H9 (cell line): ENCODE data around the gene KSR1. TPM values are rescaled to one million over a fixed set of nuclear protein-coding genes. Genes with fewer than 3 reads are reported as not detected.

ENCODE experiments used
- DNase-seq: peaks from one replicate; pipeline ENCODE4 v3.0.0-alpha.2; 2017
- H2AFZ ChIP-seq: one replicate; pipeline ENCODE4 v1.6.1; 2013; ENCODE audit warnings: mild to moderate bottlenecking, low read length, control low read depth, moderate library complexity
- H2AK5ac ChIP-seq: 2 replicates; pipeline ENCODE4 v1.6.1; 2013; ENCODE audit warnings: low read length, control low read depth, mixed read lengths; ENCODE audit not compliant: insufficient read length
- H2BK120ac ChIP-seq: one replicate; pipeline ENCODE4 v1.6.1; 2013; ENCODE audit warnings: low read depth, mild to moderate bottlenecking, low read length, control low read depth, inconsistent platforms; ENCODE audit not compliant: poor library complexity, severe bottlenecking
- H2BK12ac ChIP-seq: 2 replicates; pipeline ENCODE4 v1.6.1; 2013; ENCODE audit warnings: low read length, control low read depth, mixed read lengths, low read depth; ENCODE audit not compliant: insufficient read length
- H2BK15ac ChIP-seq: 2 replicates; pipeline ENCODE4 v1.6.1; 2013; ENCODE audit warnings: low read depth, low read length, control low read depth
- H2BK20ac ChIP-seq: one replicate; pipeline ENCODE4 v1.6.1; 2013; ENCODE audit warnings: low read depth, mild to moderate bottlenecking, low read length, control low read depth, inconsistent platforms; ENCODE audit not compliant: poor library complexity, severe bottlenecking
- H2BK5ac ChIP-seq: 2 replicates; pipeline ENCODE4 v1.6.1; 2013; ENCODE audit warnings: low read length, control low read depth, mixed read lengths; ENCODE audit not compliant: insufficient read length
- H3K14ac ChIP-seq: 2 replicates; pipeline ENCODE4 v1.6.1; 2013; ENCODE audit warnings: low read length, control low read depth; ENCODE audit not compliant: insufficient read depth
- H3K18ac ChIP-seq: 2 replicates; pipeline ENCODE4 v1.6.1; 2013; ENCODE audit warnings: low read depth, mild to moderate bottlenecking, mixed read lengths, low read length, control low read depth; ENCODE audit not compliant: insufficient read length
- H3K23ac ChIP-seq: 2 replicates; pipeline ENCODE4 v1.6.1; 2013; ENCODE audit warnings: low read length, control low read depth, mixed read lengths, low read depth; ENCODE audit not compliant: insufficient read length
- H3K23me2 ChIP-seq: 2 replicates; pipeline ENCODE4 v1.6.1; 2013; ENCODE audit warnings: low read depth, mild to moderate bottlenecking, mixed read lengths, low read length, control low read depth; ENCODE audit not compliant: insufficient read length, poor library complexity, severe bottlenecking
- H3K27ac ChIP-seq: 2 replicates; pipeline ENCODE4 v1.5.1; 2013; ENCODE audit warnings: low read length, control low read depth, mixed read lengths, low read depth; ENCODE audit not compliant: insufficient read length
- H3K27me3 ChIP-seq: 2 replicates; pipeline ENCODE4 v1.6.1; 2013; ENCODE audit warnings: low read length, control low read depth, inconsistent platforms; ENCODE audit not compliant: insufficient read depth
- H3K4ac ChIP-seq: 2 replicates; pipeline ENCODE4 v1.6.1; 2013; ENCODE audit warnings: low read depth, mild to moderate bottlenecking, control low read depth, inconsistent platforms, low read length, moderate library complexity
- H3K4me1 ChIP-seq: 2 replicates; pipeline ENCODE4 v1.6.1; 2013; ENCODE audit warnings: low read length, control low read depth, inconsistent platforms; ENCODE audit not compliant: insufficient read depth
- H3K4me2 ChIP-seq: 2 replicates; pipeline ENCODE4 v1.6.1; 2013; ENCODE audit warnings: low read length, control low read depth, mixed read lengths; ENCODE audit not compliant: insufficient read length, insufficient read depth
- H3K56ac ChIP-seq: 2 replicates; pipeline ENCODE4 v1.6.1; 2013; ENCODE audit warnings: low read depth, mild to moderate bottlenecking, mixed read lengths, low read length, control low read depth; ENCODE audit not compliant: insufficient read length
- H3K79me1 ChIP-seq: 2 replicates; pipeline ENCODE4 v1.6.1; 2013; ENCODE audit warnings: low read depth, mild to moderate bottlenecking, moderate library complexity, low read length, control low read depth, inconsistent platforms; ENCODE audit not compliant: insufficient read depth, poor library complexity, severe bottlenecking
- H3K79me2 ChIP-seq: 2 replicates; pipeline ENCODE4 v1.6.1; 2013; ENCODE audit warnings: low read length, control low read depth, inconsistent platforms; ENCODE audit not compliant: insufficient read depth
- H3K9ac ChIP-seq: 2 replicates; pipeline ENCODE4 v1.6.1; 2013; ENCODE audit warnings: low read length, control low read depth, mixed read lengths; ENCODE audit not compliant: insufficient read length; ENCODE audit errors: extremely low read depth
- H3K9me3 ChIP-seq: one replicate; pipeline ENCODE4 v1.6.1; 2013; ENCODE audit warnings: low read depth, low read length, inconsistent platforms; ENCODE audit not compliant: control insufficient read depth
- H3T11ph ChIP-seq: one replicate; pipeline ENCODE4 v1.6.1; 2013; ENCODE audit warnings: mild to moderate bottlenecking, low read length, control low read depth, inconsistent platforms
- H4K20me1 ChIP-seq: one replicate; pipeline ENCODE4 v1.6.1; 2013; ENCODE audit not compliant: control insufficient read depth, insufficient read length, insufficient read depth
- H4K5ac ChIP-seq: 2 replicates; pipeline ENCODE4 v1.6.1; 2013; ENCODE audit warnings: low read depth, mild to moderate bottlenecking, mixed read lengths, low read length, control low read depth; ENCODE audit not compliant: insufficient read length
- H4K8ac ChIP-seq: replicated peaks from 2 replicates; pipeline ENCODE4 v1.6.1; 2013; ENCODE audit warnings: low read length, control low read depth, mixed read lengths, low read depth; ENCODE audit not compliant: insufficient read length
- H4K91ac ChIP-seq: 2 replicates; pipeline ENCODE4 v1.6.1; 2013; ENCODE audit warnings: low read depth, mild to moderate bottlenecking, moderate library complexity, mixed read lengths, low read length, control low read depth; ENCODE audit not compliant: insufficient read length
- H3K27ac Mint-ChIP-seq, 3 experiments: 2 replicates in 2 of 3; 3 replicates in 1 of 3; pipeline ENCODE4 v1.8.0; 2020 to 2021; ENCODE audit warnings: mixed read lengths in 3 of 3, mild to moderate bottlenecking in 1 of 3, moderate library complexity in 1 of 3
- H3K27me3 Mint-ChIP-seq: 2 replicates; pipeline ENCODE4 v1.8.0; 2021; ENCODE audit warnings: low read depth, mild to moderate bottlenecking, moderate library complexity, mixed read lengths
- H3K36me3 Mint-ChIP-seq, 3 experiments: 2 replicates in 2 of 3; 3 replicates in 1 of 3; pipeline ENCODE4 v1.8.0; 2020 to 2021; ENCODE audit warnings: low read depth in 3 of 3, mixed read lengths in 3 of 3; ENCODE audit not compliant: insufficient read depth in 1 of 3
- H3K4me1 Mint-ChIP-seq, 2 experiments: 2 replicates each; pipeline ENCODE4 v1.8.0; 2020; ENCODE audit warnings: mixed read lengths in 2 of 2
- H3K4me3 Mint-ChIP-seq, 2 experiments: 2 replicates in 1 of 2; 3 replicates in 1 of 2; pipeline ENCODE4 v1.8.0; 2020 to 2021; ENCODE audit warnings: mild to moderate bottlenecking in 2 of 2, mixed read lengths in 2 of 2, moderate library complexity in 1 of 2
- H3K9me3 Mint-ChIP-seq, 2 experiments: 2 replicates in 1 of 2; 3 replicates in 1 of 2; pipeline ENCODE4 v1.8.0; 2020; ENCODE audit warnings: mild to moderate bottlenecking in 2 of 2, mixed read lengths in 2 of 2, moderate library complexity in 1 of 2
- WGBS: extraction: QIAGEN DNeasy Blood & Tissue Kit; methylation state at CpG from one replicate; pipeline ENCODE4 v1.1.7; 2013; ENCODE audit warnings: missing lambda C conversion rate, low lambda C conversion rate, mixed read lengths; ENCODE audit not compliant: insufficient read length; ENCODE audit errors: extremely low coverage; 5-methylcytosine and 5-hydroxymethylcytosine counted together
- total RNA-seq: library from RNA; stranded (reverse); gene quantifications from 2 replicates; pipeline ENCODE4 v1.2.1, GENCODE V29; 2021
- TF ChIP-seq, protein P1 (sequence below): fragments of 200-600 bp; sonication (generic); conservative IDR thresholded peaks from 3 replicates; pipeline ENCODE4 v1.8.0; 2021; ENCODE audit warnings: antibody characterized with exemption, mild to moderate bottlenecking

Gene KSR1
- total RNA-seq, 1 experiment from 2014 or later: 44.9 TPM

DNA sequence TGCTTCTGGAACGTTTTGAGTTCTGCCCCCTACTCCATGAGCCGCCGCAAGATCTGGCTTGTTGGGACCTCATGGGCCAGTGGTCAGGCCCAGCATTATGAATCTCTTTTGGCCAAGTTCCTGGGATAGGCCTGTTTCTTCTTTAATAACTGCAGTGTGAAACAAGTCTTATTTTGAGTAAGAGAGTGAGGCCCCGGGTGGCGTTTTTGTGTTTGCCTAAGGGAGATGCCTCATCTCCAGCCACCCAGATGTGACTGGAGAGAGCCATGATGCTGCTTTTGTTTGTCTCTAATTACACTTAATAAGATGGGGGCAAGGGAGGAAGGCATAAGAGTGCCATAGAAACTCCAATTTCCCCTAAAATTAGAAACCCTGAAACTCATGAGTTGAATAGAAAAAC, 39.8 kb downstream of the KSR1 start:
- no peaks in the 10 kb centered on the region for H4K20me1 ChIP-seq
- peaks cover 27% of the 10 kb centered on the region; the same call in 1 of the 2 replicates for H3K4me1 ChIP-seq
- H2BK12ac ChIP-seq: no peak overlapping the region
- no peak overlapping the region for H4K8ac ChIP-seq
- peaks cover 5% of the 10 kb centered on the region for H3K79me1 ChIP-seq
- no peak overlapping the region for H3K9ac ChIP-seq
- no CpG with 5 or more reads among the region's 5 CpGs for WGBS
- no peak overlapping the region for H3K27ac ChIP-seq
- H3K27me3 ChIP-seq: no peaks in the 10 kb centered on the region
- H3T11ph ChIP-seq: no peak overlapping the region
- no peak overlapping the region for H3K23ac ChIP-seq
- Mint-ChIP-seq H3K27me3 (no peaks in the 10 kb centered on the region), H3K9me3 (peaks cover 12 to 17% of the 10 kb centered on the region in 2 experiments), H3K4me1 (peaks cover 73% of the 10 kb centered on the region in 2 experiments), H3K27ac (peak overlapping the region in 2 of 3 experiments; percentile 73 to 74; a peak in 3 of 7 replicates), H3K4me3 (no peak overlapping the region), H3K36me3 (peaks cover 16 to 25% (median 19%) of the 10 kb centered on the region in 3 experiments)
- H4K91ac ChIP-seq: no peak overlapping the region
- H3K4ac ChIP-seq: no peak overlapping the region
- no peak overlapping the region for H2AFZ ChIP-seq
- H2BK20ac ChIP-seq: no peak overlapping the region
- H3K56ac ChIP-seq: no peak overlapping the region
- no peak overlapping the region for H2BK15ac ChIP-seq
- no peak overlapping the region for H3K18ac ChIP-seq
- no peak overlapping the region for H3K4me2 ChIP-seq
- no peak overlapping the region for H2BK5ac ChIP-seq
- no peak overlapping the region for H2AK5ac ChIP-seq
- peaks cover 4% of the 10 kb centered on the region for H3K23me2 ChIP-seq
- peaks cover 4% of the 10 kb centered on the region for H3K9me3 ChIP-seq
- peaks cover 1% of the 10 kb centered on the region; the same call in 1 of the 2 replicates for H3K79me2 ChIP-seq
- no peak for DNase-seq
- TF ChIP-seq, protein P1, sequence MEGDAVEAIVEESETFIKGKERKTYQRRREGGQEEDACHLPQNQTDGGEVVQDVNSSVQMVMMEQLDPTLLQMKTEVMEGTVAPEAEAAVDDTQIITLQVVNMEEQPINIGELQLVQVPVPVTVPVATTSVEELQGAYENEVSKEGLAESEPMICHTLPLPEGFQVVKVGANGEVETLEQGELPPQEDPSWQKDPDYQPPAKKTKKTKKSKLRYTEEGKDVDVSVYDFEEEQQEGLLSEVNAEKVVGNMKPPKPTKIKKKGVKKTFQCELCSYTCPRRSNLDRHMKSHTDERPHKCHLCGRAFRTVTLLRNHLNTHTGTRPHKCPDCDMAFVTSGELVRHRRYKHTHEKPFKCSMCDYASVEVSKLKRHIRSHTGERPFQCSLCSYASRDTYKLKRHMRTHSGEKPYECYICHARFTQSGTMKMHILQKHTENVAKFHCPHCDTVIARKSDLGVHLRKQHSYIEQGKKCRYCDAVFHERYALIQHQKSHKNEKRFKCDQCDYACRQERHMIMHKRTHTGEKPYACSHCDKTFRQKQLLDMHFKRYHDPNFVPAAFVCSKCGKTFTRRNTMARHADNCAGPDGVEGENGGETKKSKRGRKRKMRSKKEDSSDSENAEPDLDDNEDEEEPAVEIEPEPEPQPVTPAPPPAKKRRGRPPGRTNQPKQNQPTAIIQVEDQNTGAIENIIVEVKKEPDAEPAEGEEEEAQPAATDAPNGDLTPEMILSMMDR: no peak
- H4K5ac ChIP-seq: no peak overlapping the region
- H2BK120ac ChIP-seq: no peak overlapping the region
- H3K14ac ChIP-seq: no peak overlapping the region
